Neural progenitor cell (in vitro differentiated cells): ENCODE measurements around the gene FBLN7. TPM values are rescaled to one million over a fixed set of nuclear protein-coding genes. Genes with fewer than 3 reads are reported as not detected.

ENCODE experiments used
- DNase-seq: peaks from one replicate; pipeline ENCODE4 v3.0.0-alpha.2; 2016; ENCODE audit warnings: low spot score
- H2AFZ ChIP-seq: fragments of 200-600 bp; sonication (generic); replicated peaks from 2 replicates; pipeline ENCODE4 v1.6.1; 2016; ENCODE audit warnings: antibody characterized with exemption
- H3F3A ChIP-seq: fragments of 200-600 bp; sonication (generic); 2 replicates; pipeline ENCODE4 v1.6.1; 2016; ENCODE audit warnings: antibody characterized with exemption, low read depth
- H3K27ac ChIP-seq: fragments of 200-600 bp; sonication (generic); 2 replicates; pipeline ENCODE4 v1.5.1; 2016; ENCODE audit warnings: mild to moderate bottlenecking
- H3K27me3 ChIP-seq: fragments of 200-600 bp; sonication (generic); 2 replicates; pipeline ENCODE4 v1.6.1; 2016; ENCODE audit warnings: mild to moderate bottlenecking, moderate library complexity
- H3K36me3 ChIP-seq: fragments of 200-600 bp; sonication (generic); 2 replicates; pipeline ENCODE4 v1.5.1; 2016
- H3K4me1 ChIP-seq: fragments of 200-600 bp; sonication (generic); 2 replicates; pipeline ENCODE4 v1.6.1; 2016; ENCODE audit warnings: mixed run types
- H3K4me2 ChIP-seq: fragments of 200-600 bp; sonication (generic); 2 replicates; pipeline ENCODE4 v1.6.1; 2016
- H3K4me3 ChIP-seq: fragments of 200-600 bp; sonication (generic); 2 replicates; pipeline ENCODE4 v1.5.1; 2016
- H3K79me2 ChIP-seq: fragments of 200-600 bp; sonication (generic); 2 replicates; pipeline ENCODE4 v1.6.1; 2016; ENCODE audit warnings: low read depth
- H3K9ac ChIP-seq: fragments of 200-600 bp; sonication (generic); 2 replicates; pipeline ENCODE4 v1.6.1; 2016
- H3K9me3 ChIP-seq: fragments of 200-600 bp; sonication (generic); 2 replicates; pipeline ENCODE4 v1.5.1; 2016; ENCODE audit warnings: low read depth
- H4K20me1 ChIP-seq: fragments of 200-600 bp; sonication (generic); 2 replicates; pipeline ENCODE4 v1.6.1; 2016; ENCODE audit warnings: low read depth
- H3K27ac Mint-ChIP-seq: 3 replicates; pipeline ENCODE4 v1.8.0; 2021; ENCODE audit warnings: mixed read lengths
- H3K27me3 Mint-ChIP-seq: 2 replicates; pipeline ENCODE4 v1.8.0; 2022; ENCODE audit warnings: low read depth, mild to moderate bottlenecking, inconsistent platforms, moderate library complexity, mixed read lengths; ENCODE audit not compliant: insufficient read depth
- H3K36me3 Mint-ChIP-seq: 3 replicates; pipeline ENCODE4 v1.8.0; 2021; ENCODE audit warnings: mixed read lengths
- H3K4me1 Mint-ChIP-seq: 3 replicates; pipeline ENCODE4 v1.8.0; 2021; ENCODE audit warnings: mixed read lengths
- H3K4me3 Mint-ChIP-seq: 3 replicates; pipeline ENCODE4 v1.8.0; 2021; ENCODE audit warnings: mild to moderate bottlenecking, moderate library complexity, mixed read lengths
- H3K9me3 Mint-ChIP-seq: 3 replicates; pipeline ENCODE4 v1.8.0; 2020; ENCODE audit warnings: mixed read lengths
- EZH2 ChIP-seq: fragments of 200-600 bp; sonication (generic); IDR thresholded peaks from 2 replicates; pipeline ENCODE4 v1.6.1; 2017; ENCODE audit warnings: antibody characterized with exemption, mild to moderate bottlenecking, moderate library complexity
- EZH2phosphoT487 ChIP-seq: fragments of 200-600 bp; sonication (generic); IDR thresholded peaks from 2 replicates; pipeline ENCODE4 v1.6.1; 2017; ENCODE audit warnings: antibody characterized with exemption
- total RNA-seq: library from RNA; depleted of rRNA; stranded (reverse); fragments of >200 nt; gene quantifications from 2 replicates; pipeline ENCODE4 v1.2.3, GENCODE V29; 2015; ENCODE audit warnings: low replicate concordance
- TF ChIP-seq, protein P1 (sequence below): fragments of 200-600 bp; sonication (generic); IDR thresholded peaks from 2 replicates; pipeline ENCODE4 v1.5.1; 2017; ENCODE audit warnings: antibody characterized with exemption, mild to moderate bottlenecking

Gene FBLN7
- total RNA-seq, 1 donor from 2014 or later = 7.8 TPM

DNA sequence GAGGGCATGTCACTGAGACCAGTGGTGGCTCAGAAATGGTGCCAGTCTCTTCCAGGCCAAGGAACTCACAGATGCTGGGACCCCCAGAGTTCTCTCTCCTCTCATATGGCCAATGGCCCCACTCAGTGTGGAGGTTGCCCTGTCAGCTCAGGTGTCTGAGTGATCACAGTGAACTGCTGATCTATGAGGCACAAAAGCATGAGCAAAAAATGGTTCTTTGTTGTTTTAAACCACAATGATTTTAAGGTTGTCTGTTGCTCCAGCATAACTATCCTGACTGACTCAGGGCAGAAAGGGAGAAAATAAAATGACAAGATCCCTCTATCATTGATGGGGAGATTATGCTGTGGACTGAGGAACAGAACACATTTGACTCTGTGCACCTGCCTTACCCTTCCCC is 57.8 kb downstream of the FBLN7 start:
- Histone ChIP-seq H3K4me2 (no peak overlapping the region), H4K20me1 (no peaks in the 10 kb centered on the region), H3K36me3 (no peaks in the 10 kb centered on the region), H3K27ac (no peak overlapping the region), H2AFZ (no peak overlapping the region), H3K79me2 (no peaks in the 10 kb centered on the region), H3K27me3 (no peaks in the 10 kb centered on the region), H3K4me3 (no peak overlapping the region), H3K9ac (no peak overlapping the region), H3K4me1 (no peaks in the 10 kb centered on the region), H3K9me3 (no peaks in the 10 kb centered on the region), H3F3A (no peaks in the 10 kb centered on the region)
- peaks cover 15% of the 10 kb centered on the region for H3K4me1 Mint-ChIP-seq
- no peak overlapping the region for H3K27ac Mint-ChIP-seq
- H3K27me3 Mint-ChIP-seq = peaks cover 4% of the 10 kb centered on the region
- no peak for DNase-seq
- peaks cover 10% of the 10 kb centered on the region for H3K36me3 Mint-ChIP-seq
- TF ChIP-seq EZH2phosphoT487 = no peak
- TF ChIP-seq EZH2 = no peak
- TF ChIP-seq, protein P1, sequence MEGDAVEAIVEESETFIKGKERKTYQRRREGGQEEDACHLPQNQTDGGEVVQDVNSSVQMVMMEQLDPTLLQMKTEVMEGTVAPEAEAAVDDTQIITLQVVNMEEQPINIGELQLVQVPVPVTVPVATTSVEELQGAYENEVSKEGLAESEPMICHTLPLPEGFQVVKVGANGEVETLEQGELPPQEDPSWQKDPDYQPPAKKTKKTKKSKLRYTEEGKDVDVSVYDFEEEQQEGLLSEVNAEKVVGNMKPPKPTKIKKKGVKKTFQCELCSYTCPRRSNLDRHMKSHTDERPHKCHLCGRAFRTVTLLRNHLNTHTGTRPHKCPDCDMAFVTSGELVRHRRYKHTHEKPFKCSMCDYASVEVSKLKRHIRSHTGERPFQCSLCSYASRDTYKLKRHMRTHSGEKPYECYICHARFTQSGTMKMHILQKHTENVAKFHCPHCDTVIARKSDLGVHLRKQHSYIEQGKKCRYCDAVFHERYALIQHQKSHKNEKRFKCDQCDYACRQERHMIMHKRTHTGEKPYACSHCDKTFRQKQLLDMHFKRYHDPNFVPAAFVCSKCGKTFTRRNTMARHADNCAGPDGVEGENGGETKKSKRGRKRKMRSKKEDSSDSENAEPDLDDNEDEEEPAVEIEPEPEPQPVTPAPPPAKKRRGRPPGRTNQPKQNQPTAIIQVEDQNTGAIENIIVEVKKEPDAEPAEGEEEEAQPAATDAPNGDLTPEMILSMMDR = no peak
- H3K4me3 Mint-ChIP-seq = no peak overlapping the region
- peaks cover 4% of the 10 kb centered on the region for H3K9me3 Mint-ChIP-seq

DNA sequence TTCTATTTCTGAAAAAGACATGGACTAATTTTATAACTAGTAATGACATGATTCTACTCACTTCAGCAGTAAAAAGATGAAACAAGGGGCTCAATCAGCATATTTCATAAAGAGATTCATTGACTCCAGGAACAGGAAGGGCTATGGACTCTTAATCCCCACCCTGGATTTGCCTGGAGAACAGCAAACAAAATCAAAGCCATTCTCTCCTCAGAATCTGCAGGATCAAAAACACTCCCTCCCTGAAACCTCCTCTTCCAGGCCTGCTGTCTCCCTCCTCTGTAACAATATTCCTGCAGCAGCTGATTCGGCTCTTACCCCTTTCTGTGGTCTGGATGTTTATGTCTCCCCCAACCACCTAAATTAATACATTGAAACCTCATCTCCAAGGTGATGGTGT is 59.7 kb downstream of the FBLN7 start:
- Mint-ChIP-seq H3K9me3 (peaks cover 6% of the 10 kb centered on the region), H3K4me3 (no peak overlapping the region), H3K27me3 (peaks cover 4% of the 10 kb centered on the region), H3K36me3 (peaks cover 7% of the 10 kb centered on the region), H3K27ac (no peak overlapping the region), H3K4me1 (peaks cover 15% of the 10 kb centered on the region)
- H3K27ac ChIP-seq = no peak overlapping the region
- TF ChIP-seq, protein P1 = no peak
- TF ChIP-seq EZH2phosphoT487 (no peak), EZH2 (no peak)
- H3K27me3 ChIP-seq = no peaks in the 10 kb centered on the region
- H3K4me2 ChIP-seq = no peak overlapping the region
- H3K4me1 ChIP-seq = no peaks in the 10 kb centered on the region
- H3K4me3 ChIP-seq = no peak overlapping the region
- H4K20me1 ChIP-seq = no peaks in the 10 kb centered on the region
- H3K9me3 ChIP-seq = no peaks in the 10 kb centered on the region
- H3K79me2 ChIP-seq = no peaks in the 10 kb centered on the region
- DNase-seq = no peak
- no peaks in the 10 kb centered on the region for H3F3A ChIP-seq
- no peak overlapping the region for H2AFZ ChIP-seq
- H3K36me3 ChIP-seq = no peaks in the 10 kb centered on the region
- H3K9ac ChIP-seq = no peak overlapping the region

DNA sequence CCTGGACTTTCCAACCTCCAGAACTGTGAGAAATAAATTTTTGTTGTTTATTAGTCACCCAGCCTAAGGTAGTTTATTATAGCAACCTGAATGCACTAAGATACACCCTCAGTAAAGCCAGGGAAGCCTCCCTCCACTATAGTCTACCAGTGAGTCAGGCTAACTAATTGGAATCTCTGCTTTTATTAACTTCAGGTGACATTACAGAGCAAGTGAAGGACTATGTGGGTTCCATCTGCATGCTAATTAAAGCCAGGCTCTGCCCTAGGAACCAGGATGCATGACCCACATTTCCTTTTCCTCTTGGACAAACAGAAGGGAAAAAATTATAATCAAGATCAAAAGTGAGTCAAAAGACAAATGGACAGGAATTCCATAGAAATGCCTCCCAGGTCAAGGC is 60.6 kb downstream of the FBLN7 start:
- TF ChIP-seq, protein P1 = no peak
- TF ChIP-seq EZH2phosphoT487 (no peak), EZH2 (no peak)
- no peak overlapping the region for H3K27ac Mint-ChIP-seq
- no peaks in the 10 kb centered on the region for H3K4me1 ChIP-seq

More for the DNA sequence above, 60.6 kb downstream of the FBLN7 start:
- Mint-ChIP-seq H3K9me3 (peaks cover 15% of the 10 kb centered on the region), H3K36me3 (peaks cover 9% of the 10 kb centered on the region), H3K4me1 (peaks cover 15% of the 10 kb centered on the region), H3K27me3 (peaks cover 4% of the 10 kb centered on the region), H3K4me3 (no peak overlapping the region)
- Histone ChIP-seq H3K27ac (no peak overlapping the region), H3K4me2 (no peak overlapping the region), H3K79me2 (no peaks in the 10 kb centered on the region), H2AFZ (no peak overlapping the region), H3K36me3 (no peaks in the 10 kb centered on the region), H3K9ac (no peak overlapping the region), H3F3A (no peaks in the 10 kb centered on the region), H3K4me3 (no peak overlapping the region), H3K27me3 (no peaks in the 10 kb centered on the region), H4K20me1 (no peaks in the 10 kb centered on the region), H3K9me3 (no peaks in the 10 kb centered on the region)
- DNase-seq = no peak
